KBM-7 (cell line): ENCODE measurements around the gene NUP188.

Experiments
- DNase-seq: peaks from one replicate; pipeline ENCODE4 v3.0.0-alpha.2; 2015
- in situ Hi-C: fragments of 300-500 bp; cut with MboI; formaldehyde crosslinking; loops from 2 replicates; pipeline ENCODE4 v1.14.3; 2020; ENCODE audit warnings: low sequenced_read_pairs, low pct_unique_long_range_greater_than_20kb, mixed read lengths

NUP188 gene

DNA sequence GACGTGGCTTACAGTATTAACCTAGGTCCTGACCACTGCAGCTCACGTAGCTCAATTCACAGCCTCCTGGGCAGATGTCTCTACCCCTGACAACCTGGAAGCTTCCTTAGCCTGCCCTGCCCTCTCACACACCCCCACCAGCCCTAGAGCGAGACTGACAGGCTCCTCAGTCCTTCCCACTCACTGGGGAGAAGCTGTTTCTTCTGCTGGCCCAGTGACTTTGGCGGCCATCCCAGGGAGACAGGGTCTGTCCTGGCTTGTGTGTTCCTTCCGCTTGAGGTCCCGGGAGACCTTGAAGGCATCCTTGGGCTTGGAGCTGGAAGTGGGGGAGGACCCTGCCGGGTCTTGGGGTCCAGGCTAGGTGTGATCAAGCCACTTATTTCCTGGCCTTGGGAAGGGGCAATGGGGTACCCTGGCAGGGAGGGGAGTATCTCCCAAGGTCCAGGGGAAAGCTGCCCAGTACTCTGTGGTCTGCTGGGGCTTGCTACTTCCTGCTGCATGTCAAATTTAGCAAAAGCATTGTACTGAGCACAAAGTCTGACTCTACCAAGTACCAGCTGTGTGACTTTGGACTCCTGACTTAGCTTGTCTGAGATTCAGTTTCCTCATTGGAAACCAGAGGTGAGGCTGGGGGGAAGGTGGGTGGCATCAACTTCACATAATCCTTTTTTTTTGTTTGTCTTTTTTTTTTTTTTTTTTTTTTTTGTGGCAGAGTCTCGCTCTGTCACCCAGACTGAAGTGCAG lies 90.8 kb downstream of the NUP188 start:
- DNase-seq = no peak
- in situ Hi-C loops = no loop called here

DNA sequence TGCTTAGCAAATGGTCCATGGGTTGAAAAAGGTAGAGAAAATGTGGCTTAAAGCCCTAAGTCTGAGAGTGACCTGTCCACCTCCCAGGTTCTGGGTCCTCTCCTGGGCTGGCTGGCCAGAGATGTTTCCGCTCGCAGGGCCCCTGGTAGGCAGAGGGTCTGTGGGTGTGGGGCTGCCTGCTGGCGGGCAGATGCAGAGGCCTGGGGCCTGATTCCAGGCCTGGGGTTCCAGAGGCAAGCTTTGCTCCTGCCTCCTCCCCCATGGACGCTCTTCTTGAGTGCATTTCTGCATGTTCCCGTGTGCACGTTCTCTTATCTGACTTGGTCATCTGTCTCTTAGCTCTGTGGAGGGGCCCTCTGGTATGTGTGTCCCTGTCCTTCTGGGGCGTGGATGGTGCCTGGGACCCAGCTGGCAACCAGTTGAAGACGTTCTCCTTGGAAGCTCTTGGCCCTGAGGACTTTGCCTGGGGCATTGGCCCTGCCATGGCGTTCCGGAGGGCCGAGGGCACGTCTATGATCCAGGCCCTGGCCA lies 92.7 kb downstream of the NUP188 start:
- in situ Hi-C loops = no loop called here
- no peak for DNase-seq

DNA sequence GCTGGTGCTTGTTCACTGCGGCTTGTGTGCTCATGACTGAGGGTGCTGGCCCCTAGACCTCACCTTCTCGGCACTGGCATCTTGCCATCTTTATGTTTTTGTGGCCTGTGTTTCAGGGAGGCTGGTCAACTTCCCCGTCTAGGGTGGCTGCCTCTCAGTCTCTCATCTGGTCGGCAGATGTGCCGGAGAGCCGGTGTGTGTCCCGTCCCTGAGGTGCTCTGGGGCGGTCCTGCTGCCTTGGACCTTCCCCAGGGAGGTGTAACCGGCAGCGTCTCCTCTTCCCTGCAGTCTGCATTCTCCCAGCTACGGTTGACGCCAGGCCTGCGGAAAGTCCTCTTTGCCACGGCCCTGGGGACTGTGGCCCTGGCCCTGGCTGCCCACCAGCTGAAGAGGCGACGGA lies 94.5 kb downstream of the NUP188 start:
- in situ Hi-C loops = no loop called here
- no peak for DNase-seq

DNA sequence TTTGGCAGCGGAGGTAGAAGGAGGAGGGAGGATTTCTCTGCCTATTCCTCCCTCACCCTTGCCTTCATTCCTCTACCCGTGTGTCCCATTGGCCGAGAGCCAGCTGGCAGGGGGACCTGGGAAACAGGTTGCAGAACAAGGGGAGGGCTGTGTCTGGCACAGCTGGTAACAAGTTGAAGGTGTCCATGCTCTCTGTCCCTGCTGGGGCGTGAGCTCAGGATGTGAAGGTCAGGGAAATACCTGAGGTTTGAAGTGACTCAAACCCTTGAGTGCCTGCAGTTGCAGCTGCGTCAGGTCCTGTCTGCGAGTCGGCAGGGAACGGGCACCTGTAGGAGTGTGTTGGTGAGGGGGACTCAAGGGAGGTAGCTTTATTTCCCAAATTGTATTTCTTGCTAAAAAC lies 105.1 kb downstream of the NUP188 start:
- in situ Hi-C loops = no loop called here
- no peak for DNase-seq

DNA sequence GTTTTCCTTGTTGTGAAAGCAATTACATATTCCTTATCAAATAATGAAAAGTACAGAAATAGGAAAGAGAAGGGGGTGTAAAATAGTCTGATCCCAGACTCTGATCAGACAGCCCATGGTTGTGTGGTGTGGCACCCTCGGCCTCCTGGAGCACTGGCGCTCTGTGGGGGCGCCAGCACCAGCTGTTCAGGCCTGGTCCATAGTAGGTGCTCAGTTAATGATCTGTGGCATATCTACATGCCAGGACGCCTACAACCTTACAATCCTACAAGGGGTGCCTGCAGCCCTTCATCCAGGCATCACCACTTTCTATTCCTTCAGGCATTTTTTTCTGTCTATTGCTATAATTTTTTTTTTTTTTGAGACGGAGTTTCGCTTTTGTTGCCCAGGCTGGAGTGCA lies 105.5 kb downstream of the NUP188 start:
- no peak for DNase-seq
- in situ Hi-C loops = no loop called here

DNA sequence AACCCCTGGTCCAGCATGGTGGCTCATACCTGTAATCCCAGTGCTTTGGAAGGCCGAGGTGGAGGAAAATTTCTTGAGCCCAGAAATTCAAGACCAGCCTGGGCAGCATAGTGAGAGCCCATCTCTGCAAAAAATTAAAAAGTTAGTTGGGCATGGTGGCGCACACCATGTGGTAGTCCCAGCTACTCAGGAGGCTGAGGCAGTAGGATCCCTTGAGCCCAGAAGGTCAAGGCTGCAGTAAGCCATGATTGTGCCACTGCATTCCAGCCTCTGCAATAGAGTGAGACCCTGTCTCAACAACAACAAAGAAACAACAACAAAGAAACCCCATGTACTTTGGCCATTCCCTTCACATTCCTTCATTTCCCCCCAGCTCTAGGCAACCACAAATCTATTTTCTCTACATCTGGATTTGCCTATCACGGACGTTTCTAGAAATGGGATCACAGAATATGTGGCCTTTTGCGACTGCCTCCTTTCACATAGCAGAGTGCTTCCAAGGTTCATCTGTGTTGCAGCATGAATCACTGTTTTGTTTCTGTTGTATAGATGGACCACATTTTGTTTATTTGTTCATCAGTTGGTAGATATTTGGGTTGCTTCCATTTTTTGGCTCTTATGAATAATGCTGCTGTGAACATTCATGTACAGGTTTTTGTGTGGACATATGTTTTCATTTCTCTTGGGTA lies 106.8 kb downstream of the NUP188 start:
- no peak for DNase-seq
- in situ Hi-C loops = no loop called here
